Activated T-helper 17 cell treated with anti-CD3 and anti-CD28 coated beads, Interleukin-2, amount 50 U/mL, for 72 hours (primary cell): ENCODE results near the gene PGM1. TPM values are rescaled to one million over a fixed set of nuclear protein-coding genes. Genes with fewer than 3 reads are reported as not detected.
"Not testable (repeated sequence)": the region's sequence is repeated elsewhere in the genome, so short reads cannot be mapped to it uniquely, and the experiment has no call there.

ENCODE experiments used
- ATAC-seq: fragments of 150-1000 bp; cut with Tn5 transposase; replicated peaks from 2 replicates; pipeline ENCODE4 v1.10.0; 2021; ENCODE audit warnings: mild to moderate bottlenecking, moderate library complexity
- H3K27ac Mint-ChIP-seq: one replicate; pipeline ENCODE4 v1.8.0; 2022; ENCODE audit warnings: mixed read lengths
- H3K27me3 Mint-ChIP-seq: one replicate; pipeline ENCODE4 v1.8.0; 2022; ENCODE audit warnings: mixed read lengths
- H3K36me3 Mint-ChIP-seq: one replicate; pipeline ENCODE4 v1.8.0; 2022; ENCODE audit warnings: low read depth, mild to moderate bottlenecking, mixed read lengths
- H3K4me1 Mint-ChIP-seq: one replicate; pipeline ENCODE4 v1.8.0; 2022; ENCODE audit warnings: mixed read lengths
- H3K4me3 Mint-ChIP-seq: one replicate; pipeline ENCODE4 v1.8.0; 2022; ENCODE audit warnings: mild to moderate bottlenecking, mixed read lengths
- H3K9me3 Mint-ChIP-seq: one replicate; pipeline ENCODE4 v1.8.0; 2022; ENCODE audit warnings: mixed read lengths
- total RNA-seq, 2 donors: library from RNA; stranded (reverse); gene quantifications; one replicate each; pipeline ENCODE4 v1.2.3, GENCODE V29; 2022

The PGM1 gene
- total RNA-seq, 2 donors from 2014 or later: 34.8 to 42.7 TPM

- H3K4me3 Mint-ChIP-seq, H3K27me3 Mint-ChIP-seq, H3K4me1 Mint-ChIP-seq, H3K27ac Mint-ChIP-seq, H3K9me3 Mint-ChIP-seq: not testable (repeated sequence)
- peaks cover 19% of the 10 kb centered on the region for H3K36me3 Mint-ChIP-seq
- ATAC-seq: peak; percentile 21
These were observed 6.9 kb upstream of the PGM1 start for GRCh38 chr1:63586326-63586725.

GRCh38 chr1:63590166-63590560, 3.0 kb upstream of the PGM1 start:
- ATAC-seq: no peak
- no peaks in the 10 kb centered on the region for H3K27me3 Mint-ChIP-seq
- peaks cover 12% of the 10 kb centered on the region for H3K4me1 Mint-ChIP-seq
- H3K9me3 Mint-ChIP-seq: no peaks in the 10 kb centered on the region
- no peak overlapping the region for H3K27ac Mint-ChIP-seq
- peaks cover 40% of the 10 kb centered on the region for H3K36me3 Mint-ChIP-seq
- no peak overlapping the region for H3K4me3 Mint-ChIP-seq

DNA sequence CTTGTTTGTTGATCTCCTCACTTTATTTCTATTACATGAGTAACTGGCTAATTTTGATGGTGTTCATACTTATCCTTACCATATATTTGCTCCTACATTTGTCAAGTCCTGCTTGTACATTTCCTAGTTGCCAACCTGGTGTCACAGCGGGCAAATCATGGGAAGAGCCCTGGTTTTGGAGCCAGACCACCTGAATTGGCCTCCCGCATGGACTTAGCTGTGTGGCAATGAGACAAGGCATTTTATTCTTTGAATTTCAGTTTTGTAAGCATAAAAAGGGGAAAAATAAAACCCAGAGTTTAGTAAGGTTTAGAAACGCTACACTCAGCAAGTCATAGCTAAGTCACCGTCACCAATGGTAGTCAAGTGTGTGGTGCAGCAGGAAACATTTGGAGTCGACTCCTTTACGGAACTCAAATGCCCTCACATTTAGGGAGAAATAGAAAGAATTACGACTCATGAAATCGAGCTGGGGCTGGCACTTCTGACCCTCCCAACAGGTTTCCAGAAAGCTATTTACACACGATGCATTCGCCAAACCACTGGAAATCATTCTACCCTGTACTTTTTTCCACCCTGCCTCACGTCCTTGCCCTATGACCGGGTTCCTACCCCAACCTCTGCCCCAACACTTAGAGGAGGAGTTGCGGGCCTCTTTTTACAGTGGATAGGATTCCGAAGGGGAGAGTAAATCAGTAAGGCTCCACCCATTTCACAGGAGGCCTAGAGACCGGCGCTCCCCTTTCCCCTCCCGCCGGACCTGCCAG, 492 bp upstream of the PGM1 start:
- H3K9me3 Mint-ChIP-seq: no peaks in the 10 kb centered on the region
- H3K27ac Mint-ChIP-seq: peak overlapping the region; percentile 100
- peaks cover 22% of the 10 kb centered on the region for H3K4me1 Mint-ChIP-seq
- no peaks in the 10 kb centered on the region for H3K27me3 Mint-ChIP-seq
- peaks cover 43% of the 10 kb centered on the region for H3K36me3 Mint-ChIP-seq
- peak; percentile 59 for ATAC-seq
- H3K4me3 Mint-ChIP-seq: peak overlapping the region; percentile 97

- Mint-ChIP-seq H3K4me3 (peak overlapping the region; percentile 97), H3K27ac (peak overlapping the region; percentile 100), H3K27me3 (no peaks in the 10 kb centered on the region), H3K4me1 (peaks cover 22% of the 10 kb centered on the region), H3K36me3 (peaks cover 43% of the 10 kb centered on the region), H3K9me3 (no peaks in the 10 kb centered on the region)
- ATAC-seq: peak; percentile 61
These were observed 835 bp downstream of the PGM1 start for GRCh38 chr1:63593886-63594605.

DNA sequence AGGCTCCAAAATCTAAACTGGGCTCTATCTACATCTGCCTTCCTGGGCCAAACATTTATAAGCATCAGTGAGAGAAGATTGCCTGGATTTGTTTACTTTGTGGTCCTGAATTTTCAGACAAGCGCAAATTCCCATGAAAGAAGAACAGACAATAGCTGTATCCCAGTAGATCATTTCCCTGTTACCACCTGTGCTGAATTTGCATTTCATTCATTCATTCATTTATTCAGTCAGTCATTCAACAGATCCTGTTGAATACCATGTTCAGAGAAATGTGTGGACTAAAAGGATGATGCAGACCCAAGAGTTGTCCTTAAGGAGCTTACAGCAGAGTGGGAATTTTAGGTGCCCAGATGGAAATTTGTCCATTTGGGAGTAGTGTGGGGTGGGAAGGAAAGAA, 2.2 kb downstream of the PGM1 start:
- Mint-ChIP-seq H3K9me3 (no peaks in the 10 kb centered on the region), H3K36me3 (peaks cover 44% of the 10 kb centered on the region), H3K4me3 (peak overlapping the region; percentile 97), H3K4me1 (peaks cover 27% of the 10 kb centered on the region), H3K27ac (no peak overlapping the region), H3K27me3 (no peaks in the 10 kb centered on the region)
- ATAC-seq: no peak

GRCh38 chr1:63599799-63600198, 6.6 kb downstream of the PGM1 start:
- Mint-ChIP-seq H3K4me3 (no peak overlapping the region), H3K27me3 (no peaks in the 10 kb centered on the region), H3K27ac (no peak overlapping the region), H3K4me1 (peaks cover 25% of the 10 kb centered on the region), H3K36me3 (peaks cover 15% of the 10 kb centered on the region), H3K9me3 (peaks cover 3% of the 10 kb centered on the region)
- ATAC-seq: no peak

- H3K4me1 Mint-ChIP-seq: peaks cover 25% of the 10 kb centered on the region
- ATAC-seq: no peak
- H3K4me3 Mint-ChIP-seq: no peak overlapping the region
- H3K9me3 Mint-ChIP-seq: peaks cover 3% of the 10 kb centered on the region
- H3K27me3 Mint-ChIP-seq: no peaks in the 10 kb centered on the region
- H3K27ac Mint-ChIP-seq: no peak overlapping the region
- H3K36me3 Mint-ChIP-seq: peaks cover 14% of the 10 kb centered on the region
These were observed 7.0 kb downstream of the PGM1 start for GRCh38 chr1:63600248-63600647.

DNA sequence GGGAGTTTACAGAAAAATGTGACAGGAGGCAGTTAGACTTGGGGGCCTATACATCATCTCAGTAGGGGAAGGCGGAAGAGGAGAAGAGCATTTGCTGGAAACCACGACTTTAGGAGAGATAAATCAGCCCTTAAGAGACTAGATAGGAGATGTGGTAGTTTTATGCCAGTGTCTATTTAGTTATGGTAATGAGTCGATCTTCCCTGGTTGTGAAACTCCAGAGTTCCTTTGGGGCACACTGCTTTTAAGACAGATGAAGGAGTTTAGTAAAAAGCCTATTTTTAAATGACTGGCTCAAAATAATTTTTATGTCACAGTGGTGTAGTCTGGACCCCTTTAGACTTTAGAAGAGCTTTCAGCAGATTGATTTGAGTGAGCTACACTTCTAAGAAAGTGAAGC, 7.8 kb downstream of the PGM1 start:
- peaks cover 3% of the 10 kb centered on the region for H3K9me3 Mint-ChIP-seq
- ATAC-seq: no peak
- peaks cover 6% of the 10 kb centered on the region for H3K36me3 Mint-ChIP-seq
- no peaks in the 10 kb centered on the region for H3K27me3 Mint-ChIP-seq
- no peak overlapping the region for H3K27ac Mint-ChIP-seq
- H3K4me1 Mint-ChIP-seq: peaks cover 20% of the 10 kb centered on the region
- H3K4me3 Mint-ChIP-seq: no peak overlapping the region

DNA sequence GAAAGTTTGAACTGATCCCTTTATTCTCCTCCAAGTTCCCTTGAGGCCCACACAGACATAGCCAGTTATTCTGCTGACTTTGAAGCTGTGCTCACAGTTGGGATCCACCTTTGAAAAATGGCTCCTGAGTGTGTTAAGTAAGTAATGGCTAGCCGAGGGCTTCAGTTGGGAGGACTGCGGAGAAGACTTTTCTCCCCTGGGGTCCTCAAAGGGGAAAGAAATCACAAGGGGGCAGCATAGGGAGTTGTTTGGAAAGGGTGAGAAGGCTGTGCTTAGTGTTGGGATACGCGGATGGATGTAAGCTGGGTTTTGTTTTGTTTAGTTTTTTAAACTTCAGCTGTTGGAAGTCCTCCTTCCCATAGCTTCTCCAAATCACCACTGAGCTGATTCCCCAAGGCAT, 8.3 kb downstream of the PGM1 start:
- Mint-ChIP-seq H3K4me3 (no peak overlapping the region), H3K9me3 (peaks cover 3% of the 10 kb centered on the region), H3K4me1 (peaks cover 20% of the 10 kb centered on the region), H3K27ac (no peak overlapping the region), H3K36me3 (peaks cover 5% of the 10 kb centered on the region), H3K27me3 (no peaks in the 10 kb centered on the region)
- no peak for ATAC-seq

GRCh38 chr1:63601912-63602311, 8.7 kb downstream of the PGM1 start:
- Mint-ChIP-seq H3K27me3 (no peaks in the 10 kb centered on the region), H3K4me1 (peaks cover 16% of the 10 kb centered on the region), H3K36me3 (peaks cover 5% of the 10 kb centered on the region), H3K27ac (no peak overlapping the region), H3K4me3 (no peak overlapping the region), H3K9me3 (peaks cover 3% of the 10 kb centered on the region)
- no peak for ATAC-seq

- H3K27me3 Mint-ChIP-seq: no peaks in the 10 kb centered on the region
- peaks cover 5% of the 10 kb centered on the region for H3K36me3 Mint-ChIP-seq
- H3K4me1 Mint-ChIP-seq: peaks cover 18% of the 10 kb centered on the region
- peaks cover 3% of the 10 kb centered on the region for H3K9me3 Mint-ChIP-seq
- H3K27ac Mint-ChIP-seq: no peak overlapping the region
- no peak for ATAC-seq
- H3K4me3 Mint-ChIP-seq: no peak overlapping the region
These were observed 9.4 kb downstream of the PGM1 start for GRCh38 chr1:63602629-63603028.

GRCh38 chr1:63603810-63604209, 10.6 kb downstream of the PGM1 start:
- Mint-ChIP-seq H3K4me3 (no peak overlapping the region), H3K36me3 (peaks cover 5% of the 10 kb centered on the region), H3K27ac (no peak overlapping the region), H3K27me3 (no peaks in the 10 kb centered on the region), H3K9me3 (peaks cover 3% of the 10 kb centered on the region), H3K4me1 (peaks cover 18% of the 10 kb centered on the region)
- ATAC-seq: no peak

DNA sequence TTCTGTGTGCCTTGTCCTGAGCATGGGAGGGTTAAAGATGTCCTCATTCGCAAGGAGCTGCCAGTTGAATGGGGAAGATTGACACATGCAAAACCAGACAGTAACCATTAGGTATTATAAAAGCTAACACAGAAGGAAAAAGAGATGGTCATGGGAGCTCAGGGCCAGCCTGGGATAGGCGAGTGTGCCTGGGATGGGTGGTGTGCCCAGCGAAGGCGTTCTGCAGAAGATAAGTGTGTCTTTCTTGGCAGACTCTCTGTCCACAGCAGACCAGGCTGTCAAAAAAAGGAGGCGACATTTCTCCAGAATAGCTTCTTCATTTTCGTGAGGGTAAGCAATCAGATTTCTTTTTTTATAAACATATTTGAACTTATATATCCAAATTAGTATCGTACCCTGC, 14.1 kb downstream of the PGM1 start:
- Mint-ChIP-seq H3K27me3 (no peaks in the 10 kb centered on the region), H3K36me3 (no peaks in the 10 kb centered on the region), H3K9me3 (peaks cover 3% of the 10 kb centered on the region), H3K4me3 (no peak overlapping the region), H3K4me1 (peaks cover 19% of the 10 kb centered on the region), H3K27ac (peak overlapping the region; percentile 28)
- no peak for ATAC-seq

- H3K4me1 Mint-ChIP-seq: peaks cover 9% of the 10 kb centered on the region
- no peaks in the 10 kb centered on the region for H3K36me3 Mint-ChIP-seq
- H3K4me3 Mint-ChIP-seq: no peak overlapping the region
- no peak for ATAC-seq
- no peaks in the 10 kb centered on the region for H3K27me3 Mint-ChIP-seq
- H3K9me3 Mint-ChIP-seq: no peaks in the 10 kb centered on the region
- peak overlapping the region; percentile 18 for H3K27ac Mint-ChIP-seq
These were observed 18.0 kb downstream of the PGM1 start for GRCh38 chr1:63611231-63611630.

DNA sequence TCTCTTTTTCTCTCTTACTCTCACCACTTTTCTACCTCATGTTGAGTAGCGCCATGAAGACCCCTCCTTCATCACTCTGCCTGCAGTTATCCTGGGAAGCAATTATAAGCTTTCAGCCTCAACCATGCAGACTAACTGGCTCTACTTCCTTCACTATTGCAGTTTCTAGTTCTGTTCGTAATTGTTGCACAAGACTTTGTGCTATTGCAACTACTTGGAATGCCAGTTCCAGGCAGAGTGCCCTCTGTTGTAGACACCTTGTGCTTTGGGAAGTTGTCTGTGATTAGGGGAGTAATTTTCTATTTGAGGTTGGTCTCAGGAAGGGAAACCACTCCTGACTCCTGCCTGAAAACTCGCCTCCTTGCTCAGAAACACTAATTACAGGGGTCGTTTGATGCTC, 19.4 kb downstream of the PGM1 start:
- Mint-ChIP-seq H3K4me3 (no peak overlapping the region), H3K4me1 (peaks cover 5% of the 10 kb centered on the region), H3K9me3 (no peaks in the 10 kb centered on the region), H3K27ac (no peak overlapping the region), H3K27me3 (no peaks in the 10 kb centered on the region), H3K36me3 (no peaks in the 10 kb centered on the region)
- ATAC-seq: no peak
